ENCODE measurements around the gene MBNL1. TPM values are rescaled to one million over a fixed set of nuclear protein-coding genes. Genes with fewer than 3 reads are reported as not detected.
A peak's percentile ranks its signal among the peaks of the same experiment; 100 is the strongest.

The MBNL1 gene
- total RNA-seq, 4 donors from 2014 or later, result 353 to 653 (median 495) TPM

- peaks cover 0 to 7% (median 0%) of the 10 kb centered on the region in 3 donors for H3K36me3 ChIP-seq
- no peak overlapping the region for H3K4me3 ChIP-seq
- no peaks in the 10 kb centered on the region for H3K27me3 ChIP-seq
- peaks cover 0 to 99% (median 65%) of the 10 kb centered on the region in 4 donors for H3K4me1 ChIP-seq
- no peak for TF ChIP-seq EP300 (IDR thresholded peaks at IDR 0.05)
- no peak for TF ChIP-seq POLR2A (IDR thresholded peaks at IDR 0.05)
- no peak for TF ChIP-seq CTCF (IDR thresholded peaks at IDR 0.05)
- no peak for DNase-seq (ENCODE audit: low spot score in 2 of 2)
- H3K27ac ChIP-seq, result peak overlapping the region in 2 of 4 donors; percentile 53 to 90
- no peaks in the 10 kb centered on the region for H3K9me3 ChIP-seq
These were observed 35.4 kb downstream of the MBNL1 start for GRCh38 chr3:152304160-152304559.

GRCh38 chr3:152305075-152305474 is 36.3 kb downstream of the MBNL1 start:
- Histone ChIP-seq H3K27ac (peak overlapping the region in 2 of 4 donors; percentile 53 to 79), H3K9me3 (no peaks in the 10 kb centered on the region), H3K27me3 (no peaks in the 10 kb centered on the region), H3K4me3 (no peak overlapping the region), H3K4me1 (peaks cover 0 to 99% (median 63%) of the 10 kb centered on the region in 4 donors), H3K36me3 (peaks cover 0 to 6% (median 0%) of the 10 kb centered on the region in 3 donors)
- WGBS, 2 donors, result 50 to 62% methylated on average over 2 of the region's 2 CpGs
- no peak for DNase-seq (ENCODE audit: low spot score in 2 of 2)
- TF ChIP-seq POLR2A (IDR thresholded peaks at IDR 0.05) (no peak), EP300 (IDR thresholded peaks at IDR 0.05) (no peak), CTCF (IDR thresholded peaks at IDR 0.05) (no peak)

GRCh38 chr3:152307829-152308474 is 39.2 kb downstream of the MBNL1 start:
- no peak for TF ChIP-seq POLR2A (IDR thresholded peaks at IDR 0.05)
- TF ChIP-seq EP300 (IDR thresholded peaks at IDR 0.05), result peak in 1 of 2 donors; percentile 32
- peak overlapping the region in 3 of 4 donors; percentile 67 to 79 (median 68) for H3K27ac ChIP-seq
- WGBS, 2 donors, result 36 to 42% methylated on average over 1 of the region's 1 CpG
- no peak for DNase-seq (ENCODE audit: low spot score in 2 of 2)
- H3K4me3 ChIP-seq, result no peak overlapping the region
- H3K4me1 ChIP-seq, result peaks cover 0 to 77% (median 41%) of the 10 kb centered on the region in 4 donors
- no peaks in the 10 kb centered on the region for H3K36me3 ChIP-seq
- H3K27me3 ChIP-seq, result no peaks in the 10 kb centered on the region
- H3K9me3 ChIP-seq, result no peaks in the 10 kb centered on the region

GRCh38 chr3:152308475-152308844 is 39.7 kb downstream of the MBNL1 start:
- no peaks in the 10 kb centered on the region for H3K36me3 ChIP-seq
- WGBS, 2 donors, result 71 to 84% methylated on average over 1 of the region's 1 CpG
- peak overlapping the region in 3 of 4 donors; percentile 67 to 79 (median 68) for H3K27ac ChIP-seq
- H3K4me3 ChIP-seq, result no peak overlapping the region
- no peaks in the 10 kb centered on the region for H3K9me3 ChIP-seq
- TF ChIP-seq POLR2A (IDR thresholded peaks at IDR 0.05) (no peak), CTCF (IDR thresholded peaks at IDR 0.05) (no peak), EP300 (IDR thresholded peaks at IDR 0.05) (no peak)
- DNase-seq (ENCODE audit: low spot score in 2 of 2), result no peak
- no peaks in the 10 kb centered on the region for H3K27me3 ChIP-seq
- H3K4me1 ChIP-seq, result peaks cover 0 to 72% (median 38%) of the 10 kb centered on the region in 4 donors

GRCh38 chr3:152309031-152309430 is 40.3 kb downstream of the MBNL1 start:
- Histone ChIP-seq H3K9me3 (no peaks in the 10 kb centered on the region), H3K4me1 (peaks cover 0 to 71% (median 34%) of the 10 kb centered on the region in 4 donors), H3K27me3 (no peaks in the 10 kb centered on the region), H3K36me3 (no peaks in the 10 kb centered on the region), H3K4me3 (no peak overlapping the region), H3K27ac (peak overlapping the region in 3 of 4 donors; percentile 67 to 79 (median 68))
- no peak for DNase-seq (ENCODE audit: low spot score in 2 of 2)
- no peak for TF ChIP-seq EP300 (IDR thresholded peaks at IDR 0.05)
- no peak for TF ChIP-seq POLR2A (IDR thresholded peaks at IDR 0.05)
- TF ChIP-seq CTCF (IDR thresholded peaks at IDR 0.05), result no peak
- WGBS, 2 donors, result 63 to 74% methylated on average over 3 of the region's 3 CpGs

Data from tibial nerve (tissue), 4 donors.